K562 (cell line): ENCODE data around the gene HHEX. TPM values are rescaled to one million over a fixed set of nuclear protein-coding genes. Genes with fewer than 3 reads are reported as not detected.

Source experiments
- ATAC-seq: fragments of 200-7000 bp; cut with Tn5 transposase; 3 replicates; pipeline ENCODE4 v1.9.1; 2020; ENCODE audit warnings: moderate library complexity
- BruUV-seq: library from RNA; stranded (reverse); fragments of 400-500 nt; replicated peaks from 2 replicates; lab custom pipeline; 2021; lab: Mats Ljungman, UMichigan
- CTCF ChIA-PET: fragments of 300-600 bp; formaldehyde crosslinking; extraction: SDS; loops from one replicate; lab custom pipeline; 2021; ENCODE audit warnings: low intra/inter-chr PET ratio; lab: Yijun Ruan, JAX
- POLR2A ChIA-PET: fragments of 300-600, 350-650 bp; sonication (Branson Sonifier 250); formaldehyde crosslinking; extraction: SDS; loops from one replicate; lab custom pipeline; 2021; ENCODE audit warnings: antibody characterized with exemption, inconsistent platforms; lab: Yijun Ruan, JAX
- DNase-seq, 4 experiments: peaks; one replicate each; pipeline versions ENCODE4 v3.0.0 to v3.0.0-alpha.2; 2011 to 2018; ENCODE audit warnings: low spot score in 3 of 4, mixed read lengths in 3 of 4; ENCODE audit errors: extremely low read depth in 1 of 4
- FAIRE-seq: peaks from 2 replicates; lab custom pipeline; 2011; peaks lifted over from hg19 to GRCh38; lab: Jason Lieb, UNC
- H2AFZ ChIP-seq: 2 replicates; pipeline ENCODE4 v1.6.0; 2011; ENCODE audit warnings: low read depth, low read length, control low read depth, inconsistent platforms
- H3K27ac ChIP-seq: fragments of 200-600 bp; 3 replicates; pipeline ENCODE4 v1.8.0; 2011; ENCODE audit warnings: low read depth, mild to moderate bottlenecking, control low read depth, inconsistent platforms, low read length, moderate library complexity, mixed read lengths; ENCODE audit errors: extremely low read depth
- H3K27me3 ChIP-seq, 2 experiments: fragments of 300-600 bp in 1 of 2; 2 replicates in 1 of 2; 3 replicates in 1 of 2; pipeline versions ENCODE4 v1.6.0 to v1.8.0; 2011; ENCODE audit warnings: inconsistent platforms in 2 of 2, low read length in 2 of 2, mild to moderate bottlenecking in 1 of 2, mixed read lengths in 1 of 2, moderate library complexity in 1 of 2; ENCODE audit not compliant: control insufficient read depth in 2 of 2, insufficient read depth in 2 of 2
- H3K36me3 ChIP-seq: fragments of 300-600 bp; 3 replicates; pipeline ENCODE4 v1.8.0; 2011; ENCODE audit warnings: mild to moderate bottlenecking, low read length, inconsistent platforms; ENCODE audit not compliant: control insufficient read depth, insufficient read depth
- H3K4me1 ChIP-seq, 2 experiments: fragments of 200-600 bp in 1 of 2; replicated peaks in 1 of 2; 2 replicates in 1 of 2; 3 replicates in 1 of 2; pipeline versions ENCODE4 v1.5.1 to v1.8.0; 2011; ENCODE audit warnings: inconsistent platforms in 2 of 2, low read length in 2 of 2, mild to moderate bottlenecking in 1 of 2, mixed read lengths in 1 of 2, moderate library complexity in 1 of 2; ENCODE audit not compliant: control insufficient read depth in 2 of 2, insufficient read depth in 2 of 2
- H3K4me2 ChIP-seq: 2 replicates; pipeline ENCODE4 v1.6.1; 2011; ENCODE audit warnings: low read length, control low read depth, inconsistent platforms, mixed read lengths; ENCODE audit not compliant: insufficient read depth
- H3K4me3 ChIP-seq: fragments of 200-600 bp; sonication (generic), shearing (Covaris generic); 2 replicates; pipeline ENCODE4 v1.5.1; 2016; ENCODE audit warnings: control low read depth, inconsistent platforms
- H3K79me2 ChIP-seq: fragments of 200-600 bp; 3 replicates; pipeline ENCODE4 v1.8.0; 2011; ENCODE audit warnings: low read length, inconsistent platforms; ENCODE audit not compliant: control insufficient read depth, insufficient read depth
- H3K9ac ChIP-seq, 2 experiments: 2 replicates each; pipeline versions ENCODE4 v1.6.0 to v1.6.1; 2011; ENCODE audit warnings: low read depth in 2 of 2, low read length in 2 of 2, control low read depth in 1 of 2, inconsistent platforms in 1 of 2, mild to moderate bottlenecking in 1 of 2, mixed read lengths in 1 of 2; ENCODE audit not compliant: insufficient read depth in 1 of 2
- H3K9me1 ChIP-seq: one replicate; pipeline ENCODE4 v1.6.0; 2011; ENCODE audit warnings: inconsistent platforms, mild to moderate bottlenecking, low read length, moderate library complexity; ENCODE audit not compliant: control insufficient read depth, insufficient read depth
- H3K9me3 ChIP-seq: replicated peaks from 2 replicates; pipeline ENCODE4 v1.5.1; 2011; ENCODE audit warnings: low read depth, low read length, inconsistent platforms; ENCODE audit not compliant: control insufficient read depth, insufficient read depth
- H4K20me1 ChIP-seq: replicated peaks from 2 replicates; pipeline ENCODE4 v1.6.1; 2011; ENCODE audit warnings: low read length, inconsistent platforms, mixed read lengths; ENCODE audit not compliant: control insufficient read depth, insufficient read depth
- CHD1 ChIP-seq: fragments of 200-600 bp; sonication (generic); IDR thresholded peaks from one replicate; pipeline ENCODE4 v1.6.1; 2012; ENCODE audit warnings: mild to moderate bottlenecking, moderate library complexity, low read length, inconsistent platforms
- FOXM1 ChIP-seq, 2 experiments: fragments of 450-650 bp in 1 of 2; sonication (generic) in 1 of 2; formaldehyde crosslinking in 1 of 2; IDR thresholded peaks; 2 replicates each; pipeline versions ENCODE4 v1.6.1 to v1.9.0; 2017 to 2022; ENCODE audit warnings: low read depth in 2 of 2, mild to moderate bottlenecking in 2 of 2, missing genetic modification reagents in 1 of 2, moderate library complexity in 1 of 2
- HMG20B ChIP-seq: fragments of 250-450 bp; sonication (Bioruptor Pico); IDR thresholded peaks from 2 replicates; pipeline ENCODE4 v1.5.0; 2021; ENCODE audit warnings: mild to moderate bottlenecking
- KDM5B ChIP-seq: fragments of 200-600 bp; sonication (generic); IDR thresholded peaks from 2 replicates; pipeline ENCODE4 v1.6.1; 2012; ENCODE audit warnings: low read depth, mild to moderate bottlenecking, moderate library complexity, low read length, control low read depth, inconsistent platforms; ENCODE audit not compliant: insufficient replicate concordance
- MEF2A ChIP-seq: IDR thresholded peaks from 2 replicates; pipeline ENCODE4 v1.6.1; 2011; ENCODE audit warnings: low read depth, mild to moderate bottlenecking, low read length, moderate library complexity; ENCODE audit not compliant: control insufficient read depth
- NCOA1 ChIP-seq: fragments of 450-650 bp; IDR thresholded peaks from 2 replicates; pipeline ENCODE4 v1.6.1; 2016; ENCODE audit warnings: low read depth
- PHF8 ChIP-seq: fragments of 200-600 bp; sonication (generic); IDR thresholded peaks from 2 replicates; pipeline ENCODE4 v1.6.1; 2012; ENCODE audit warnings: mixed run types, mild to moderate bottlenecking, inconsistent platforms, low read length, moderate library complexity, borderline replicate concordance
- RBBP5 ChIP-seq: fragments of 200-600 bp; sonication (generic); IDR thresholded peaks from 2 replicates; pipeline ENCODE4 v1.6.1; 2012; ENCODE audit warnings: borderline replicate concordance, mild to moderate bottlenecking, low read length, control low read depth, inconsistent platforms; ENCODE audit not compliant: insufficient read depth, poor library complexity, severe bottlenecking
- SIN3A ChIP-seq, 2 experiments: fragments of 150-350 bp in 1 of 2; IDR thresholded peaks; 2 replicates each; pipeline ENCODE4 v1.6.1; 2011 to 2016; ENCODE audit warnings: borderline replicate concordance in 2 of 2, low read depth in 2 of 2, low read length in 2 of 2, mild to moderate bottlenecking in 2 of 2, moderate library complexity in 2 of 2; ENCODE audit not compliant: control insufficient read depth in 1 of 2
- ZFX ChIP-seq: sonication (generic); formaldehyde crosslinking; IDR thresholded peaks from 2 replicates; pipeline ENCODE4 v1.8.0; 2022; ENCODE audit warnings: mild to moderate bottlenecking, missing genetic modification reagents, moderate library complexity
- ZNF384 ChIP-seq: IDR thresholded peaks from 2 replicates; pipeline ENCODE4 v1.6.1; 2012; ENCODE audit warnings: low read depth, low read length, improper control_type of control experiment
- WGBS: fragments of 100-300 bp; shearing (Covaris generic); methylation state at CpG from one replicate; pipeline ENCODE4 v1.1.6; 2016; ENCODE audit warnings: low coverage, mixed read lengths; ENCODE audit not compliant: insufficient coverage; ENCODE audit errors: missing lambda C conversion rate; 5-methylcytosine and 5-hydroxymethylcytosine counted together
- in situ Hi-C: fragments of 300-500 bp; cut with MboI; formaldehyde crosslinking; loops from 4 replicates; pipeline ENCODE4 v1.15.0; 2018; ENCODE audit warnings: inconsistent platforms, mixed read lengths
- intact Hi-C: fragments of 100-400 bp; cut with micrococcal nuclease; formaldehyde crosslinking; loops from 2 replicates; pipeline ENCODE4 v1.14.2; 2022
- polyA plus RNA-seq, 8 experiments: library from polyadenylated mRNA; depleted of rRNA in 4 of 8; stranded (reverse) in 5 of 8; unstranded in 3 of 8; fragments of >200 nt; fragmentation: Nextera tagmentation in 2 of 8; fragmentation: Illumina TruSeq in 1 of 8; extraction: Ambion mirVana in 2 of 8; extraction: Trizol in 1 of 8; gene quantifications; 2 replicates each; pipeline versions ENCODE4 v1.2.1 to v1.2.3, GENCODE V29; 2011 to 2014; ENCODE audit warnings: inconsistent platforms in 1 of 8, missing spikeins in 1 of 8
- total RNA-seq, 7 experiments: library from RNA; depleted of rRNA in 6 of 7; stranded (reverse); fragments of >200 nt in 6 of 7; fragmentation: Illumina TruSeq in 2 of 7; extraction: Trizol in 2 of 7; gene quantifications; 2 replicates each; pipeline versions ENCODE4 v1.2.1 to v1.2.3, GENCODE V29; 2011 to 2021; ENCODE audit warnings: low replicate concordance in 1 of 7
- TF ChIP-seq, protein P1 (sequence below), 2 experiments: fragments of 450-650 bp; IDR thresholded peaks; 2 replicates each; pipeline ENCODE4 v1.6.1; 2016
- TF ChIP-seq, protein P2 (sequence below): IDR thresholded peaks from 2 replicates; pipeline ENCODE4 v1.6.1; 2012; ENCODE audit warnings: low read depth, low read length, improper control_type of control experiment, borderline replicate concordance
- TF ChIP-seq, protein P3 (sequence below): fragments of 450-650 bp; IDR thresholded peaks from 2 replicates; pipeline ENCODE4 v1.6.1; 2014; ENCODE audit warnings: low read depth, mild to moderate bottlenecking, moderate library complexity, borderline replicate concordance

Gene HHEX
- total and polyA plus RNA-seq, 9 of the 15 experiments (the other 6 are each of a cell fraction or from before 2014, with no cell fraction given) = 37.2 to 133 (median 80.2) TPM

DNA sequence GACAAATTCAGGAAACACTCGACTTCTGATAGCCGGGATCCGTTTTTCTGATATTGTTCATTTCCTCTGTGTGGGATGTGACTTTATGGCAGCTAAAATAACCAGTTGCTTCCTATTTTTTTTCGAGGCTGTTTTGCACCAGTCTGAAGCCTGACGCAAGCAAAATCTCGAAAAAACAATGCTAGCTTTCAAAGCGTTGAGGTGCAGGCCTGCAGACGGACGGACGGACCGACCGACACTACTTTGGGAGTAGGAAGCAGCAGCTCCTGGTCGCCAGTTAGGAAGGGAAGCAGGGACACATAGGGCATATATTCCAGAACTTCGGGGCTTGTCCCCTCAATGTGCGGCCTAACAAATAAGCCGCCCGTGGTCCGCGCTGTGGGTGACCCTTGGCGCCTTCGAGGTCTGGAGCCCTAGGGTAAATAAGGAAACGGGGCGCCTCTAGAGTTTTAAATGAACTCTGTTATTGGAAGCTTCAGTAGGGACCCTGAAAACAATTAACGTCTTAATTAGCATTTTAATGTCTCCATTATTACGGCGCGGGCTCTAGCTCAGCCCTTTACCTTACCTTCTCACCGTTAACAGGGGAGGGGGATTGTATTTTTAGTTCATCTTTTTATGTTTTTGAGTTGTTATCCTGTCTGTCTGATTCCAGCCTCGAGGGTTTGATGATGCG, 1.3 kb downstream of the HHEX start:
- peak overlapping the region; percentile 84 to 98 for H3K9ac ChIP-seq
- TSS peak; percentile 45 for BruUV-seq
- in situ Hi-C loops (loop anchor here (5.0 kb wide), 1 partner anchor 141 kb away; no protein-coding TSS in a partner anchor), intact Hi-C loops (no loop called here)
- H3K36me3 ChIP-seq = peaks cover 51% of the 10 kb centered on the region
- ChIA-PET POLR2A (interaction anchor here (0.6 to 1.9 kb wide), 10 partner anchors 8 to 176 kb away, joined by 3 to 4 read pairs (median 3); partner anchors contain the start of gene EXOC6), CTCF (no interaction called here)
- peak overlapping the region; percentile 91 for H3K27ac ChIP-seq
- H3K79me2 ChIP-seq = peaks cover 84% of the 10 kb centered on the region
- ATAC-seq (no peak), FAIRE-seq (no peak), DNase-seq (peak in 1 of 4 experiments; percentile 66)
- under 1% methylated on average over 23 of the region's 30 CpGs for WGBS
- no peaks in the 10 kb centered on the region for H3K9me1 ChIP-seq
- H2AFZ ChIP-seq = no peak overlapping the region
- H3K4me2 ChIP-seq = peak overlapping the region; percentile 96
- H3K4me3 ChIP-seq = peak overlapping the region; percentile 93
- H3K4me1 ChIP-seq = peaks cover 9 to 39% of the 10 kb centered on the region in 2 experiments; a peak in 4 of 5 replicates
- H3K9me3 ChIP-seq = peaks cover 4% of the 10 kb centered on the region; the same call in 1 of the 2 replicates
- H4K20me1 ChIP-seq = 0 out of 2 replicates have a peak, but pooled peaks cover 4% of the 10 kb centered on the region
- no peaks in the 10 kb centered on the region for H3K27me3 ChIP-seq
- TF ChIP-seq, protein P1, sequence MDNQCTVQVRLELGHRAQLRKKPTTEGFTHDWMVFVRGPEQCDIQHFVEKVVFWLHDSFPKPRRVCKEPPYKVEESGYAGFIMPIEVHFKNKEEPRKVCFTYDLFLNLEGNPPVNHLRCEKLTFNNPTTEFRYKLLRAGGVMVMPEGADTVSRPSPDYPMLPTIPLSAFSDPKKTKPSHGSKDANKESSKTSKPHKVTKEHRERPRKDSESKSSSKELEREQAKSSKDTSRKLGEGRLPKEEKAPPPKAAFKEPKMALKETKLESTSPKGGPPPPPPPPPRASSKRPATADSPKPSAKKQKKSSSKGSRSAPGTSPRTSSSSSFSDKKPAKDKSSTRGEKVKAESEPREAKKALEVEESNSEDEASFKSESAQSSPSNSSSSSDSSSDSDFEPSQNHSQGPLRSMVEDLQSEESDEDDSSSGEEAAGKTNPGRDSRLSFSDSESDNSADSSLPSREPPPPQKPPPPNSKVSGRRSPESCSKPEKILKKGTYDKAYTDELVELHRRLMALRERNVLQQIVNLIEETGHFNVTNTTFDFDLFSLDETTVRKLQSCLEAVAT (IDR thresholded peaks at IDR 0.05) = 0 out of 4 replicates have a peak, but pooled peaks of 1 of the 2 experiments have one; percentile 19
- TF ChIP-seq, protein P2, sequence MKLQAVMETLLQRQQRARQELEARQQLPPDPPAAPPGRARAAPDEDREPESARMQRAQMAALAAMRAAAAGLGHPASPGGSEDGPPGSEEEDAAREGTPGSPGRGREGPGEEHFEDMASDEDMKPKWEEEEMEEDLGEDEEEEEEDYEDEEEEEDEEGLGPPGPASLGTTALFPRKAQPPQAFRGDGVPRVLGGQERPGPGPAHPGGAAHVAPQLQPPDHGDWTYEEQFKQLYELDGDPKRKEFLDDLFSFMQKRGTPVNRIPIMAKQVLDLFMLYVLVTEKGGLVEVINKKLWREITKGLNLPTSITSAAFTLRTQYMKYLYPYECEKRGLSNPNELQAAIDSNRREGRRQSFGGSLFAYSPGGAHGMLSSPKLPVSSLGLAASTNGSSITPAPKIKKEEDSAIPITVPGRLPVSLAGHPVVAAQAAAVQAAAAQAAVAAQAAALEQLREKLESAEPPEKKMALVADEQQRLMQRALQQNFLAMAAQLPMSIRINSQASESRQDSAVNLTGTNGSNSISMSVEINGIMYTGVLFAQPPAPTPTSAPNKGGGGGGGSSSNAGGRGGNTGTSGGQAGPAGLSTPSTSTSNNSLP = 0 out of 2 replicates have a peak, but pooled peaks have one; percentile 19
- TF ChIP-seq ZFX (CRISPR knock-in tag) (peak; percentile 23), PHF8 (peak; percentile 5; the same call in 1 of the 2 replicates), MEF2A (peak; percentile 15; the same call in 1 of the 2 replicates), NCOA1 (peak; percentile 46; the same call in 1 of the 2 replicates), HMG20B (CRISPR knock-in tag) (no peak), FOXM1 (IDR thresholded peaks at IDR 0.05; ENCODE audit: low read depth) (0 out of 2 replicates have a peak, but pooled peaks have one; percentile 19), FOXM1 (CRISPR knock-in tag; IDR thresholded peaks at IDR 0.05; ENCODE audit: low read depth) (no peak), RBBP5 (peak; percentile 49), SIN3A (IDR thresholded peaks at IDR 0.05; ENCODE audit: borderline replicate concordance in 2 of 2, control insufficient read depth in 1 of 2, low read depth in 2 of 2, low read length in 2 of 2) (0 out of 4 replicates have a peak, but pooled peaks of 1 of the 2 experiments have one; percentile 27), ZNF384 (no peak), CHD1 (peak; percentile 48), KDM5B (peak; percentile 25)
- TF ChIP-seq, protein P3, sequence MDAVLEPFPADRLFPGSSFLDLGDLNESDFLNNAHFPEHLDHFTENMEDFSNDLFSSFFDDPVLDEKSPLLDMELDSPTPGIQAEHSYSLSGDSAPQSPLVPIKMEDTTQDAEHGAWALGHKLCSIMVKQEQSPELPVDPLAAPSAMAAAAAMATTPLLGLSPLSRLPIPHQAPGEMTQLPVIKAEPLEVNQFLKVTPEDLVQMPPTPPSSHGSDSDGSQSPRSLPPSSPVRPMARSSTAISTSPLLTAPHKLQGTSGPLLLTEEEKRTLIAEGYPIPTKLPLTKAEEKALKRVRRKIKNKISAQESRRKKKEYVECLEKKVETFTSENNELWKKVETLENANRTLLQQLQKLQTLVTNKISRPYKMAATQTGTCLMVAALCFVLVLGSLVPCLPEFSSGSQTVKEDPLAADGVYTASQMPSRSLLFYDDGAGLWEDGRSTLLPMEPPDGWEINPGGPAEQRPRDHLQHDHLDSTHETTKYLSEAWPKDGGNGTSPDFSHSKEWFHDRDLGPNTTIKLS = no peak
